Natural killer cell treated with Interleukin-12 subunit alpha and Interleukin-12 subunit beta and Interleukin-15 and Interleukin-18, amount 100 ng/mL, for 72 hours (primary cell): ENCODE measurements around the gene CNTNAP1. TPM values are rescaled to one million over a fixed set of nuclear protein-coding genes. Genes with fewer than 3 reads are reported as not detected.

Source experiments
- ATAC-seq, 2 donors: fragments of 150-1000 bp; cut with Tn5 transposase in 1 of 2; sonication (Bioruptor Pico), chemical (Tn5 transposase) in 1 of 2; 2 replicates each; pipeline ENCODE4 v1.10.0; 2021
- DNase-seq: peaks from one replicate; pipeline ENCODE4 v3.0.0; 2022; ENCODE audit warnings: low spot score
- H3K27ac Mint-ChIP-seq, 2 donors: 1 replicate in 1 of 2; 2 replicates in 1 of 2; pipeline ENCODE4 v1.8.0; 2022; ENCODE audit warnings: mixed read lengths in 2 of 2, mild to moderate bottlenecking in 1 of 2, moderate library complexity in 1 of 2
- H3K27me3 Mint-ChIP-seq, 2 donors: 1 replicate in 1 of 2; 2 replicates in 1 of 2; pipeline ENCODE4 v1.8.0; 2022; ENCODE audit warnings: mixed read lengths in 2 of 2
- H3K36me3 Mint-ChIP-seq: one replicate; pipeline ENCODE4 v1.8.0; 2022; ENCODE audit warnings: mixed read lengths
- H3K4me1 Mint-ChIP-seq, 2 donors: 1 replicate in 1 of 2; 2 replicates in 1 of 2; pipeline ENCODE4 v1.8.0; 2022; ENCODE audit warnings: low read depth in 2 of 2, mixed read lengths in 2 of 2, mild to moderate bottlenecking in 1 of 2
- H3K4me3 Mint-ChIP-seq: one replicate; pipeline ENCODE4 v1.8.0; 2022; ENCODE audit warnings: mixed read lengths
- H3K9me3 Mint-ChIP-seq: 2 replicates; pipeline ENCODE4 v1.8.0; 2022; ENCODE audit warnings: mixed read lengths
- total RNA-seq, 2 donors: library from RNA; stranded (reverse); gene quantifications; one replicate each; pipeline ENCODE4 v1.2.3, GENCODE V29; 2022

CNTNAP1 gene
- total RNA-seq, 2 donors from 2014 or later = 0.17 to 0.39 TPM

DNA sequence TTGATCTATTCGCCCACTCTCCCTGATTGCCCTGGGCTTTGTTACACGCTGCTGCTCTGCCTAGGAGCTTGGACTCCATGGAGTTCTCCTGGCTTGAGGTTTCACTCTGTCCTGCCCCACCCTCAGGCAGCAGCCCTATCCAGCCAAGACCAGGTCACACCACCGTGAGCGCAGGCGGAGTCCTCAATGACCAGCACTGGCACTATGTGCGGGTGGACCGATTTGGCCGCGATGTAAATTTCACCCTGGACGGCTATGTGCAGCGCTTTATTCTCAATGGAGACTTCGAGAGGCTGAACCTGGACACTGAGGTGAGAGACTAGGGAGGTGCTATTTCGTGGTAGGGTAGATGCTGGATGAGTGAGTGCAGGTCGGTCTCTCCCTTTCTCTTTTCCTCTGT lies 3.5 kb downstream of the CNTNAP1 start:
- H3K27ac Mint-ChIP-seq = no peak overlapping the region
- no peak overlapping the region for H3K4me3 Mint-ChIP-seq
- DNase-seq = no peak
- peaks cover 32 to 41% of the 10 kb centered on the region in 2 donors for H3K27me3 Mint-ChIP-seq
- H3K36me3 Mint-ChIP-seq = no peaks in the 10 kb centered on the region
- no peak for ATAC-seq
- H3K4me1 Mint-ChIP-seq = peaks cover 20 to 22% of the 10 kb centered on the region in 2 donors
- H3K9me3 Mint-ChIP-seq = no peaks in the 10 kb centered on the region

DNA sequence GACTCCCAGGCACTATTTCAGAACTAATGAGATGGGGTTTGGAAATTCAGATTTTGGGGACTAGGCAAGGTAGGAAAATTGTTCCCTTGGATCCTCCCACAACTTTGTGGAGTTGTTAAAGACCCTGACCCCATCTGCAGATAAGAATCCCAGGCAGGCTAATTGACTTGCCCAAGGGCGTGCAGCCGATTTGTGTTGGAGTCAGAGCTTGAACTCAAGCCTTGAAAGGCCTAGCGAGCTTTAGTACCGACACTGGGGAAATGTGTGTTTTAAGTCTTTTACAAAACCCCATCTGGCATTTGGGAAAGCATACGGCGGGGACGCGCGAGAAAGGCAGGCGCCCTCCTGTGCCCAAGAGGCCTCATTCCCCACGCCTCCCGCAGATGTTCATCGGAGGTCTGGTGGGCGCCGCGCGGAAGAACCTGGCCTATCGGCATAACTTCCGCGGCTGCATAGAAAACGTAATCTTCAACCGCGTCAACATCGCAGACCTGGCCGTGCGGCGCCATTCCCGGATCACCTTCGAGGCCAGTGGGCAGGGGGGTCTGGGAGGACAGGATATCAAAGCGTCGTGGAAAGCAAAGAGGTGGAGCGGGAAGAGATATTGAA lies 4.3 kb downstream of the CNTNAP1 start:
- no peaks in the 10 kb centered on the region for H3K36me3 Mint-ChIP-seq

DNA sequence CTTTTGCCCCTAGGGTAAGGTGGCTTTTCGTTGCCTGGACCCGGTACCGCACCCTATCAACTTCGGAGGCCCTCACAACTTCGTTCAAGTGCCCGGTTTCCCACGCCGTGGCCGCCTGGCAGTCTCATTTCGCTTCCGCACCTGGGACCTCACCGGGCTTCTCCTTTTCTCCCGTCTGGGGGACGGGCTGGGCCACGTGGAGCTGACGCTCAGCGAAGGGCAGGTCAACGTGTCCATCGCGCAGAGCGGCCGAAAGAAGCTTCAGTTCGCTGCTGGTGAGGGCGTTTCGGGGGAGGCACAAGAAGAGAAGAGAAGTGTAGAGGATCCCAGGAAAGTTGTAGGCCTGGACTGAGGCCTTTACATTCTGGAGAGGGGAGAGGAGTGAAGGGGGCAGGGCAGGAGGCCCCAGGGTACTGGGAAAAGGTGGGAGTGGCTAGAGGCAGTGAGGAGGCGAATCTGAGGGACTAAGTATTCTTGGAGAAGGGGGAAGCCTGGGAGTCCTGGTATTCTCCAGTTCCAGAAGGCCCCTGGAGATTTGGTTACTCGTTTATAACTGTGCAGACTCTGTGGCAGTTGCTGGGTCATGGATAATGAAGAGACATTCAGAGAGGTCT lies 5.5 kb downstream of the CNTNAP1 start:
- Mint-ChIP-seq H3K27me3 (peaks cover 15 to 27% of the 10 kb centered on the region in 2 donors), H3K27ac (no peak overlapping the region), H3K4me3 (no peak overlapping the region), H3K36me3 (no peaks in the 10 kb centered on the region), H3K4me1 (peaks cover 6% of the 10 kb centered on the region in 2 donors), H3K9me3 (no peaks in the 10 kb centered on the region)
- ATAC-seq (no peak), DNase-seq (no peak)

More for the DNA sequence above, 4.3 kb downstream of the CNTNAP1 start:
- Mint-ChIP-seq H3K9me3 (no peaks in the 10 kb centered on the region), H3K27ac (no peak overlapping the region), H3K4me1 (peaks cover 15 to 17% of the 10 kb centered on the region in 2 donors), H3K4me3 (no peak overlapping the region), H3K27me3 (peaks cover 27 to 36% of the 10 kb centered on the region in 2 donors)
- no peak for DNase-seq
- ATAC-seq = no peak

DNA sequence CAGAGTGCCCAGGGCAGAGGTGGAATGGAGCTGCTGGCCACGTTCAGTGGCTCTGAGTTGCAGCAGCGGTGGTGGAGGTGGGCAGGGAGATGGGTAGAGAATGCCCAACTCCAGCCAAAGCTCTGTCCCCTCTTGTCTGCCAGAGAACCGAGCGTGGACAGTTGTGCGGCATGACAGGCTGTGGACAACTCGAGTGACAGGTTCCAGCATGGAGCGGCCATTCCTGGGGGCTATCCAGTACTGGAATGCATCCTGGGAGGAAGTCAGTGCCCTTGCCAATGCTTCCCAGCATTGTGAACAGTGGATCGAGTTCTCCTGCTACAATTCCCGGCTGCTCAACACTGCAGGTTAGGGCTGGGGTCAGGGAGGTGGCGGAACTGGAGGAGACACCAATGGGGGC lies 8.3 kb downstream of the CNTNAP1 start:
- Mint-ChIP-seq H3K27ac (no peak overlapping the region), H3K4me3 (no peak overlapping the region), H3K9me3 (no peaks in the 10 kb centered on the region), H3K36me3 (no peaks in the 10 kb centered on the region), H3K4me1 (no peaks in the 10 kb centered on the region), H3K27me3 (peaks cover 0 to 7% of the 10 kb centered on the region in 2 donors)
- DNase-seq (no peak), ATAC-seq (no peak)

DNA sequence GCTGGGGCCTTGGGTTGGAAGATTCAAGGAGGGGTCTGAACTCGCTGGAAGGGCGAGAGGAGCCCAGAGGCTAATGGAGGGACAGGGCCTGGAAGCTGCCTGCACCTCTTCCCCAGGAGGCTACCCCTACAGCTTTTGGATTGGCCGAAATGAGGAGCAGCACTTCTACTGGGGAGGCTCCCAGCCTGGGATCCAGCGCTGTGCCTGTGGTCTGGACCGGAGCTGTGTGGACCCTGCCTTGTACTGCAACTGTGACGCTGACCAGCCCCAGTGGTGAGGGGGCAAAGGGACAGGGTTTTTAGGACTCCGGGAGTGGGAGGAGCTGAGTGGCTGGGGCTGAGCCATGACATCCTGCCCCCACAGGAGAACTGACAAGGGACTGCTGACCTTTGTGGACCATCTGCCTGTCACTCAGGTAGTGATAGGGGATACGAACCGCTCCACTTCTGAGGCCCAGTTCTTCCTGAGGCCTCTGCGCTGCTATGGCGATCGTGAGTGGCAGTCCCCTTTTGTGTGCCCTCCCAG lies 8.8 kb downstream of the CNTNAP1 start:
- H3K27ac Mint-ChIP-seq = no peak overlapping the region
- no peak overlapping the region for H3K4me3 Mint-ChIP-seq
- H3K36me3 Mint-ChIP-seq = no peaks in the 10 kb centered on the region
- ATAC-seq (no peak), DNase-seq (no peak)
- no peaks in the 10 kb centered on the region for H3K9me3 Mint-ChIP-seq
- no peaks in the 10 kb centered on the region for H3K4me1 Mint-ChIP-seq
- H3K27me3 Mint-ChIP-seq = peaks cover 0 to 2% of the 10 kb centered on the region in 2 donors

DNA sequence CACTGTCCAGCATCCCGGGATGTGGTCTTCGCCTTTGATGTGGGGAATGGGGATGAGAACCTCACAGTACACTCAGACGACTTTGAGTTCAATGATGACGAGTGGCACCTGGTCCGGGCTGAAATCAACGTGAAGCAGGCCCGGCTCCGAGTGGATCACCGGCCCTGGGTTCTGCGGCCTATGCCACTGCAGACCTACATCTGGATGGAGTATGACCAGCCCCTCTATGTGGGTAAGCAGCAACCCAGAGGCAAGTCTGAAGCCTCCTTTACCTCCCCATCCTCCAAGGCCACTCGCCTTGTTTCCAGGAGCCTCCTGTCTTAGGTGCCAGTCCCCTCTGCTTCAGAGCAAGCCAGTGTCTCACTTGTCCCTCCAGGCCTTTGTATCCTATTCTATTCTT lies 10.2 kb downstream of the CNTNAP1 start:
- Mint-ChIP-seq H3K36me3 (no peaks in the 10 kb centered on the region), H3K9me3 (no peaks in the 10 kb centered on the region), H3K27me3 (peaks cover 0 to 2% of the 10 kb centered on the region in 2 donors), H3K27ac (no peak overlapping the region), H3K4me3 (no peak overlapping the region), H3K4me1 (no peaks in the 10 kb centered on the region)
- no peak for DNase-seq
- ATAC-seq = no peak

DNA sequence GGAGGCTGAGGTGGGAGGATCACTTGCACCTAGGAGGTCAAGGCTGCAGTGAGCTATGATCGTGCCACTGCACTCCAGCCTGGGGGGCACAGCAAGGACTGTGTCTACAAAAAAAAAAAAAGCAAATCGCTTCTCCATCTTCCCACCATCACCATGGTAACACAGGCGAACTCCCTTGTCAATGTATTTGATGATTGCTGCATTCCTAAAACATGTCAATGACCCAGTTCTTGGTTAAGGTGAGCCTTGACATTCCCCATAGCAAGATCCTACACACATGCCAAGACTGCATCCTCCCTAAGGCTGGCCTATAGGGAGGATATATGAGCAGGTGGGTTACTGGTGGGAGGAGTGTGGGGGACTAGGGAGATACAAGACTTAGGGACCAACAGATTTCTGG lies 12.2 kb downstream of the CNTNAP1 start:
- no peak for ATAC-seq
- H3K4me3 Mint-ChIP-seq = no peak overlapping the region
- no peak for DNase-seq
- no peaks in the 10 kb centered on the region for H3K9me3 Mint-ChIP-seq
- H3K27me3 Mint-ChIP-seq = no peaks in the 10 kb centered on the region
- no peak overlapping the region for H3K27ac Mint-ChIP-seq
- no peaks in the 10 kb centered on the region for H3K36me3 Mint-ChIP-seq
- no peaks in the 10 kb centered on the region for H3K4me1 Mint-ChIP-seq

DNA sequence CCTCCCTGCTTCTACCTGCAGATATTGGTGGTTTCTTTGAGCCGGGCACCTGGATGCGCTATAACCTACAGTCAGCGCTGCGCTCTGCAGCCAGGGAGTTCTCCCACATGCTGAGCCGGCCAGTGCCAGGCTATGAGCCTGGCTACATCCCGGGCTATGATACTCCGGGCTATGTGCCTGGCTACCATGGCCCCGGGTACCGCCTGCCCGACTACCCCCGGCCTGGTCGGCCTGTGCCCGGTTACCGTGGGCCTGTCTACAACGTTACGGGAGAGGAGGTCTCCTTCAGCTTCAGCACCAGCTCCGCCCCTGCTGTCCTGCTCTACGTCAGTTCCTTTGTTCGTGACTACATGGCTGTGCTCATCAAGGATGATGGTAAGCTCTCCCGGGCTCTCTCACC lies 13.2 kb downstream of the CNTNAP1 start:
- ATAC-seq (peak in 1 of 2 donors; percentile 26), DNase-seq (peak; percentile 56)
- Mint-ChIP-seq H3K4me1 (no peaks in the 10 kb centered on the region), H3K27me3 (no peaks in the 10 kb centered on the region), H3K36me3 (no peaks in the 10 kb centered on the region), H3K27ac (no peak overlapping the region), H3K9me3 (no peaks in the 10 kb centered on the region), H3K4me3 (no peak overlapping the region)

DNA sequence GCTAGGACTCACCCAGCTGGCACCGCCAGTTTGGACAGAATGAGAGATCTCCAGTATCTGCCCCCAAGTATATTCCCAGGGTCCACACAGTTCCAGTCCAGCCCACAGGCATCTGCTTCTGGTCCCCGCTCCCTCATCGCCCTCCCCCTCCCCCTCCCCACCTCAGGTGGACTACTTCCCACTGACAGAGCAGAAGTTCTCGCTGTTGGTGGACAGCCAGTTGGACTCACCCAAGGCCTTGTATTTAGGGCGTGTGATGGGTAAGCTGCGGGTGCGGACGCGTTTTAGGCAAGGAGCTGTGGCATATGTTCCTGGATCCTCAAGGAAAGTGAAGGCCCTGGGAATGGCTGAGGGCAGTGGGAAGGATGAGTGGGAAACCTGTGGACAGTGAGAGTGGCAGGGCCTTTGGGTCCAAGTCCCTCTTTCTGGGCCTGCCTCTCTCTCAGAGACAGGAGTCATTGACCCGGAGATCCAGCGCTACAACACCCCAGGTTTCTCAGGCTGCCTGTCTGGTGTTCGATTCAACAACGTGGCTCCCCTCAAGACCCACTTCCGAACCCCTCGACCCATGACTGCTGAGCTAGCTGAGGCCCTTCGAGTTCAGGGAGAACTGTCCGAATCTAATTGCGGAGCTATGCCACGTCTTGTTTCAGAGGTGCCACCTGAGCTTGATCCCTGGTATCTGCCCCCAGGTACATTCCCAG lies 14.9 kb downstream of the CNTNAP1 start:
- no peak overlapping the region for H3K4me3 Mint-ChIP-seq
- H3K27ac Mint-ChIP-seq = no peak overlapping the region
- no peaks in the 10 kb centered on the region for H3K9me3 Mint-ChIP-seq
- no peak for ATAC-seq
- DNase-seq = peak; percentile 29
- no peaks in the 10 kb centered on the region for H3K27me3 Mint-ChIP-seq
- no peaks in the 10 kb centered on the region for H3K36me3 Mint-ChIP-seq
- H3K4me1 Mint-ChIP-seq = no peaks in the 10 kb centered on the region

DNA sequence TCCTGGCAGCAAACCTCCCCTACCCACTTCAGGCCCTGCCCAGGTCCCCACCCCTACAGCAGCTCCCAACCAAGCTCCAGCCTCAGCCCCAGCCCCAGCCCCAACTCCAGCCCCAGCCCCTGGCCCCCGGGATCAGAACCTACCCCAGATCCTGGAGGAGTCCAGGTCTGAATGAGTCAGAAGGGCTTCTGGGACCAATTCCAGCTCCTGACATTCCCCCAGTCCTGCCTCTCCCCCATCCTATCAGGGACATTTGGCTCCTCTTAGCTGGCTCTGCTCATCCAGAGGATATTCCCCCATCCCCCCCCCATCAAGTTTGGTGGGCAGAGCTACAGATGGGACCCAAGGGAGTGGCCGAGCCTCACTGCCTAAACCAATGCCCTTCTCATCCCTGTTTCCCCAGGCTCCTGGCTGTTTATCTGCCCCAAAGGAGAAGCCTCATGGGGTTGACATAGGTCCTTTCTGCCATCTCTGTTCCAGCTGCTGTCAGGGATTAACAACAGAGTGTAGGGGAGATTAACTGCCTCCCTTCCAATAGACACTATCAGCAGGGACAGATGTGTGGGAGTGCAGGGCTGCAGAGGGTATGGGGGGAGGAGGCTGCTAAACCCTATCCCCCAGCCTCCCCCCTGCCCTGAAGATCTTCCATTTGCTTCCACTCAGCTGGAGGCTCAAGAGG lies 16.5 kb downstream of the CNTNAP1 start:
- H3K9me3 Mint-ChIP-seq = no peaks in the 10 kb centered on the region
- H3K4me1 Mint-ChIP-seq = peaks cover 0 to under 1% of the 10 kb centered on the region in 2 donors
- no peak overlapping the region for H3K27ac Mint-ChIP-seq
- no peak overlapping the region for H3K4me3 Mint-ChIP-seq
- no peaks in the 10 kb centered on the region for H3K27me3 Mint-ChIP-seq
- no peak for ATAC-seq
- H3K36me3 Mint-ChIP-seq = peaks cover 11% of the 10 kb centered on the region
- DNase-seq = no peak

DNA sequence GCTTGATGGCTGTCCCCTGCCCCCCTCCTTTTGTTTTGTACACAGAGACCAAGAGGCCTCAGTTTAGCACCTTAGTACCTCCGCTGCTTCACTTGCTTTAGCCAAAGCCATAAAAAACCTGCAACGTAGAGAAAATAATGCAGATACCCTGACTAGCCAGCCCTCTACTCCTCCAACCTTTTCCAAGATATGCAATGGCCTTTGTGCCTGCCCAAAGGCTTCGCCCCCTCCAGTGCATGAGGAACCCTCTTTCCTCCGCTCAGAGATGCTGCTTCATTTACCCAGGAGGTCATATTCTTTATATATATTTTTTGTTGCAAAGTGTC lies 17.0 kb downstream of the CNTNAP1 start:
- Mint-ChIP-seq H3K36me3 (peaks cover 12% of the 10 kb centered on the region), H3K27ac (no peak overlapping the region), H3K4me1 (peaks cover 0 to 3% of the 10 kb centered on the region in 2 donors), H3K27me3 (no peaks in the 10 kb centered on the region), H3K9me3 (no peaks in the 10 kb centered on the region), H3K4me3 (no peak overlapping the region)
- ATAC-seq (no peak), DNase-seq (no peak)

DNA sequence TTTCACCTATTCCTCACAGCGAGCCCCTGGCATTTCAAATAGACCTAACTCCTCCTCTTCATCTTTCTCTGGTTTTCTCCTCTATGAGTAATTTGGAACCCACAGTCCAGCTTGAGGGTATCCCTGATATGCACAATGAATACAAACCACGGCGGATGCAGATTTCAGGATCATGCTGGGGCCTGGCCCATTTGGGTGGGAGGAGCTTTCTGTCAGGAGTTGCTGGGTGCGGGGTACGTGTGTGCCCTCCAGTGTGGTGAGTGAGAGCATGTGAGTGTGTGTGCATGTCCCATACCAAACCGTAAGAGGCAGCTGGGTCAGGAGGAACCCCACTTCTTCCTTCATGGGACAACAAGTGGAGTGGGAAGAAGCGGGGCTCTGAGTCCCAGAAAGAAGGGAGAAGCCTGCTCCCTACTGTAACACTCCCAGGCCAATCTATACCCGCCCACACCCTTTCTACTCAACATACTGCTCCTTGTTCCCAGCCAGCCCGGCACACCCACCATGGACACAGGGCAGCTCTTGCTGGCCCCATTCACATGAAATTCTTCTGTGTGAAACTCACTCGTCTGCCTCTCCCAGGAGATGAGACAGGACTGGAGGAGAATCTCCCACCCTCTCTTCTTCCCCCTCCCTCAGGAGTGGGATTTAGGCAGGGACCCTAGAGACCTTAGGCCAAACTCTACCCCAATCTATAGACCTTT lies 18.4 kb downstream of the CNTNAP1 start:
- Mint-ChIP-seq H3K27me3 (no peaks in the 10 kb centered on the region), H3K4me1 (peaks cover 8 to 10% of the 10 kb centered on the region in 2 donors), H3K36me3 (peaks cover 19% of the 10 kb centered on the region), H3K4me3 (no peak overlapping the region), H3K9me3 (no peaks in the 10 kb centered on the region), H3K27ac (no peak overlapping the region)
- ATAC-seq (no peak), DNase-seq (no peak)

DNA sequence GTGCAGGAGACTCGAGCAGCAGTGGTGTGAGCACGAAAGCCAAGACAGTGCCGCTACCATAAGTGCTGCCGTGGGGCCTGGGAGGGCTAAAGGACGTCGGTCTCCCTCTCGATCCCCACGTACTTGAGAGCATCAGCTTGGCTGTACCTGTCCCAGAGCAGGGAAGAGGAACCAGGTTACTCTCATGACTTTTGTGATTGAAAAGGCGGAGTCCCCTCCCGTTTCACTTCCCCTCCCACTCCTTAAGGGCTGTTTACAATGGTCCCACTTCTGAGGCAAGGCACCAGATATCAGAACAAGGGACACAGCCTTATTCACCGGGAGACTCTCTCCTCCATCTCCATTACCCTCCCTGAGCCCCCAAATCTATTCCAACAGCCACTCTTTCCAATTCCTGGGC lies 20.1 kb downstream of the CNTNAP1 start:
- Mint-ChIP-seq H3K4me1 (peaks cover 8 to 17% of the 10 kb centered on the region in 2 donors), H3K36me3 (peaks cover 20% of the 10 kb centered on the region), H3K27ac (no peak overlapping the region), H3K27me3 (no peaks in the 10 kb centered on the region), H3K4me3 (no peak overlapping the region), H3K9me3 (no peaks in the 10 kb centered on the region)
- ATAC-seq (no peak), DNase-seq (no peak)
